Renal pelvis (tissue), 4 donors: ENCODE data around the gene CTNNAL1. TPM values are rescaled to one million over a fixed set of nuclear protein-coding genes. Genes with fewer than 3 reads are reported as not detected.

Experiments
- DNase-seq: peaks from one replicate; pipeline ENCODE4 v3.0.0-alpha.2; 2013
- polyA plus RNA-seq, 3 donors: library from polyadenylated mRNA; unstranded; fragments of 120-200 nt; gene quantifications; one replicate each; pipeline ENCODE4 v1.2.1, GENCODE V29; 2013; ENCODE audit not compliant: insufficient read length in 3 of 3

CTNNAL1 gene
- polyA plus RNA-seq, 3 donors, result 56.9 to 58.0 (median 57.7) TPM

- DNase-seq, result no peak
Observed at GRCh38 chr9:109035684-109036423, 22.6 kb upstream of the CTNNAL1 start.

- DNase-seq, result no peak
Observed at GRCh38 chr9:109033941-109034700, 20.8 kb upstream of the CTNNAL1 start.

- no peak for DNase-seq
Observed at GRCh38 chr9:109031241-109031640, 17.9 kb upstream of the CTNNAL1 start.

GRCh38 chr9:109030426-109030825, 17.1 kb upstream of the CTNNAL1 start:
- DNase-seq, result no peak

- no peak for DNase-seq
Observed at GRCh38 chr9:109028457-109028856, 15.2 kb upstream of the CTNNAL1 start.

- no peak for DNase-seq
Observed at GRCh38 chr9:109027176-109027575, 13.9 kb upstream of the CTNNAL1 start.

- no peak for DNase-seq
Observed at GRCh38 chr9:109026306-109026705, 13.0 kb upstream of the CTNNAL1 start.

- DNase-seq, result no peak
Observed at GRCh38 chr9:109022873-109023272, 9.6 kb upstream of the CTNNAL1 start.

- DNase-seq, result no peak
Observed at GRCh38 chr9:109020581-109021511, 7.5 kb upstream of the CTNNAL1 start.

GRCh38 chr9:109020113-109020512, 6.8 kb upstream of the CTNNAL1 start:
- no peak for DNase-seq

GRCh38 chr9:109019420-109019819, 6.1 kb upstream of the CTNNAL1 start:
- no peak for DNase-seq

GRCh38 chr9:109017493-109017892, 4.2 kb upstream of the CTNNAL1 start:
- DNase-seq, result no peak

GRCh38 chr9:109017061-109017460, 3.8 kb upstream of the CTNNAL1 start:
- DNase-seq, result no peak

- DNase-seq, result peak; percentile 52
Observed at GRCh38 chr9:109016132-109016531, 2.8 kb upstream of the CTNNAL1 start.

GRCh38 chr9:109014608-109015280, 1.4 kb upstream of the CTNNAL1 start:
- DNase-seq, result no peak

- no peak for DNase-seq
Observed at GRCh38 chr9:109013679-109014607, 644 bp upstream of the CTNNAL1 start.

GRCh38 chr9:109012009-109012875, 1.1 kb downstream of the CTNNAL1 start:
- DNase-seq, result peak; percentile 47

GRCh38 chr9:109011231-109011671, 2.0 kb downstream of the CTNNAL1 start:
- no peak for DNase-seq

- DNase-seq, result no peak
Observed at GRCh38 chr9:109010746-109011145, 2.6 kb downstream of the CTNNAL1 start.
